GDM1 (cell line): ENCODE results near the gene TMEM250.
A peak's percentile ranks its signal among the peaks of the same experiment; 100 is the strongest.

Experiments used
- DNase-seq: peaks from one replicate; lab custom pipeline; 2025; lab: John Stamatoyannopoulos, UW

Gene TMEM250

DNA sequence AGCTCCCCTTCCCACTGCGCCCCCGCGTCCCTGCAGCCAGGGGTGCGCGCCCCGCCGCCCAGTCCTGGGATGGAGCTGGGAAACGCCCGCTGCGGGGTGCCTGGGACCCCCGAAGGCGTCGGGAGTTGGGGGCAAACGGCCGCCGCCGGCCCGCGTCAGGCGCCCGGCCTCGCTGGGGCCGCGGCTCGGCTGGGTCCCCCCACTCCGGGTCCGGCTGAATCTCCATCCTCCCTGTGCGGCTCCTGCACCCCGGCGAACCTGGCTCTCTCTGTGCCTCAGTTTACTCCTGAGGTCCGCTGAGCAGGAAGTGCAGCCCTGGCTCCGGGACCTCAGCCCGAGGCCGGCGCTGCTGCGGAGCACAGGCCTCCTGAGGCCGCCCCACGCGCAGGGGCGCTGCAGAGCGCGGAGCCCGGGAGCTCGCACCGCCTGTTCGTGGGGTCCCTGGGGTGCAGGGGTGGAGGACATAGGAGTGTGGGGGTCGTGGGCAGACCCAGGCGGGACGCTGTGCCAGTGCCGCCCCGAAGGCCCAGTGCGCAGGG is 13.9 kb upstream of the TMEM250 start:
- DNase-seq: no peak

DNA sequence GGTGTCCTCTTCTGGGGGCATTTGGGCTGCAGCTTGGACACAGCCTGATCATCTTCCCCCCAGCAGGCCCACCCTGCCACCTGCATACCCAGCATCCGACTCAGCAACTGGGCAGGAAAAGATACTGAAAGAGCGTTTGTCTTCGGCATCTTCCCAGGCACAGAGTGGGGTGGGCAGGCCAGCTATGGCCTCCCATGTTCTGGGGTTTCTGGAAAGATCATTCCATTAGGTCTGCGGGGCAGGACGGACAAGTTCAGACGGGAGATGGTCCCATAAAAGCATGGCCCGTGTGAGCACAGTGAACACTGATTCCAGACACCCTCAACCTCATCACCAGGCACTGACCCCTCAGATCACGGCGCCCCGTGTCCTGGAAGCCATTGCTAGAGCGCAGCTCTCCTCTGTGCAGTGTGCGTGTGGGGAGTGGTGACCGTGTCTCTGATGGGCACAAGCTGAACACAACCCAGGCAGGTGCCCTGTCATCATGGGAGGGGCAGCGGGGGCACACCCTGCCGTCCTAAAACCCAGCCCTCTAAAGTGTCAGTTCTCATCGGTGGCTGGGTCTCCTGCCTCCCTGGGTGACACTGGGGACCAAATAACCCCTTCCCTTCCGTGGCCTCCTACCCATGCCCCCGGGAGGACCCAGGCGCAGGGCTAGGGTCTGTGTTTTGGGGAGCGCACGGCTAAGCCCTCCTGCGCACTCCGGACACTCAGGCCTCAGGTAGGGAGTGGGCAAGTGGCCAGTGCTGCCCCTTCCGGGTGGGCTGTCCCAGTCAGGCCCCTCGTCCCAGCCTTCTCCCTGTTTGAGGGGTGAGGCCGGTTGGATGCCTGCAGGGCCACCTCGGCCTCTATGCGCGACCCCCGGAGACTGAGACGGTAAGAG is 13.2 kb upstream of the TMEM250 start:
- DNase-seq: no peak

DNA sequence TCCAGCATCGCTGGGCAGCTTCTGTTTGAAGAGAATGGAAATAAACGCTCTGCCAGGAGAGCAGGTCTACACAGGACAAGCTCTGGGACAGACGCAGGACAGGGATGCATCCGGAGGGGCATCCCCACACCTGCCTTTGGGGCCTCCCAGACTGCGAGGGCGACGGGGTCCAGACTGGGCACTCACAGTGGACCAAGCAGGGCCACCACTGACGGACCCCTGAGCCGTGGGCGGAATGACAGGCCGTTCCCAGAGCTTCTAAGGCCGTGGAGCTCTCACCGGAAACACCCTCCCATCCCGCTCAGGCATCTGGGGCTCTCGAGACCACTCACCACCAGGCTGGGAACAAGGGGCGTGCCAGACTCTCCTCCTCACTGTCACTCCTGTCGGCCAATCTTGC is 10.5 kb upstream of the TMEM250 start:
- DNase-seq: no peak

DNA sequence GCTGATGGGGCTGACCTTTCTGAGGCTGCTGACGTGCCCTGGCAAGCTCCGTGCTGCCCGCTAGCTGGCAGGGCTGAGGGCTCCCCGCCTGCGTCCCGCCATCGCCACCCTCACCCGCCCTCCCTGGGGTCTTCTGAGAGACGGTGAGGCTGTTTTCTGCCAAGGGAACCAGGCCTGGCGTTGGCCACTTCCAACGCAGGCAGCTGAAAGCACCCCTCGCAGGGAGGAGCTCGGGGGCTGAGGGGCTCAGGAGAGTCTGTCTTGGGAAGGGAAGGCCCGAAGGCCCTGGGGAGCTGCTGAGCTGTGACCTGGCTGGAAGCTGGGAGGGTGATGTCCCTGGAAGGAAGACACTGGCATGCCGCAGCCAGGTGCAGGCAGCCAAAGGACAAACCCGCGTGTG is 9.8 kb upstream of the TMEM250 start:
- DNase-seq: no peak

DNA sequence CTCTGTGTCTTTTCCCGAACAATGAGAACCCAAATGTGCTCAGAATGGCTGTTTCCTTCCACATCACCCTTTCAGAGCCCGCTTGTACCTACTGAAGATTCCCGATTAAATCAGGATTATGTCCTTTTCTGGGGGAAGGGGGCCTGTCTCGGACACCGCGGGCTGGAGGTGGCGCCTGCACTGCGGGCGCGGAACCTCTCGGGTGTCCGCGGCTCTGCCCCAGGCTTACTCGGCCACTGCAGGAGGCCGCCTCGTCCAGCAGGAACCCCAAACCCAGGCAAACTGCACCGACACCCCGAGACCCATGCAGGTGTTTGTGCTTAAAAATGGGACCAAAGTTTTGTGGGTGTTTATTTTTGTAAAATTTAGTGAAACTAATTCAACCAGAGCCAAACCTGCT is 8.6 kb upstream of the TMEM250 start:
- no peak for DNase-seq

DNA sequence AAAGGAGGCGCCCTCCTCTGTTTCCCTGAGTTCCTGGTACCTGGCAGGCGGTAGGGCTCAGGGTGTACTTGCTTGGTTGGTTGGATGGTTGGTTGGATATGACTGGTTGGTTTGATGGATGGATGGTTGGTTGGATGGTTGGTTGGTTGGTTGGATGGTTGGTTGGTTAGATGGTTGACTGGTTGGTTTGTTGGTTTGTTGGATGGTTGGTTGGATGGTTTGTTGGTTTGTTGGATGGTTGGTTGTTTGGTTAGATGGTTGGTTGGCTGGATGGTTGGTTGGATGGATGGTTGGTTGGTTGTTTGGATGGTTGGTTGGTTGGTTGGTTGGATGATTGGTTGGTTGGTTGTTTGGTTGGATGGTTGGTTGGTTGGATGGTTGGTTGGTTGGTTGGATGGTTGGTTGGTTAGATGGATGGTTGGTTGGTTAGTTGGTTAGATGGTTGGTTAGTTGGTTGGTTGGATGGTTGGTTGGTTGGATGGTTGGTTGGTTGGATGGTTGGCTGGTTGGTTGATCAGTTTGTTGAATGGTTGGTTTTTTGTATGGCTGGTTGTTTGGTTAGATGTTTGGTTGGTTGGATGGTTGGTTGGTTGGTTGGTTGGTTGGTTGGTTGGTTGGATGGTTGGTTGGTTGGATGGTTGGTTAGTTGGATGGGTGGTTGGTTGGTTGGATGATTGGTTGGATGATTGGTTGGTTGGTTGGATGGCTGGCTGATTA is 6.5 kb upstream of the TMEM250 start:
- DNase-seq: no peak

DNA sequence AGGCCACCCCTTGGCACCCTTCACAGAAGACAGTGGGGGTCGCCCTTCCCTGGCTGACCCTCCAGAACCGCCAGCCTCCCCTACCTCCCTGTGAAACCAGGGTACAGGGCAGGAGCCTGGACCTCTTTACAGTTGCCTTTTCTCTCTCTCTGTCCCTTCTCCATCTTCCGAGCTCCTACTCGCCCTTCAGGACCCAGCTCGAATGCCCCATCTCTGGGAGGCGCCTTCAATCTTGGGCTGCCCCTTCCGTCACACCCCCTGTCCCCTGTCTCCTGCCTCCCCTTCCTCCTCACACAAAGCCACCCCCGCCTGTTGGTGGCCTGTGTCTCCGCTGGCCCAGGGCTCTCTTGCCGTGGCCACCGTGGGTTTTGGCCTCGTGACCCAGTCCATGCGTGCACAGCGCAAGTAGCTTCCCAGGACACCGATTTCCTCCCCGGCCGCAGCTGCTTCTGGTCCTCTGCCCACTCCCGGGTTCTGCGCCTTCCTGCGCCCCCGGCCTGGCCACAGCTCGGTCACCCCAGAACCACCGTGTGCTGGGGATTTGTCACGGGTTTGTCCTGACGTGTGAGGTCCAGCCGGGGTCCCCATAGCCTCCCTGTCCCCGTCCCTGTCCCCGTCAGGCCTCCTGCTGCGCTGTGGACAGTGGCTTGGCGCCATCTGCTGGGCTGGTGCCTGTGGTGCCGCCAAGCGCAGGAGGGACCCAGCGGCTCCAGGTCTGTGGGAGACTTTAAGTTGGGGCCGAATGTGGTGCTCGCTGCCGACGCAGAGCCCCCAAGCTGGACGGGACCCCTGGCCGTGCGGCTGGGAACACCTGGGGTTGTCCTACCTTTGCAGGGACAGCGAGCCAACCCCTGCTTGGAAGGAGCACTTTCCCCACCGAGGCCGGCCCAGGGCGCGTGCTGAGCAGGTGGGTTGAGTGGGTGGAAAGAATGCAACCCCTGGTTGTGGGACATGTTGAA is 4.0 kb upstream of the TMEM250 start:
- peak; percentile 55 for DNase-seq

DNA sequence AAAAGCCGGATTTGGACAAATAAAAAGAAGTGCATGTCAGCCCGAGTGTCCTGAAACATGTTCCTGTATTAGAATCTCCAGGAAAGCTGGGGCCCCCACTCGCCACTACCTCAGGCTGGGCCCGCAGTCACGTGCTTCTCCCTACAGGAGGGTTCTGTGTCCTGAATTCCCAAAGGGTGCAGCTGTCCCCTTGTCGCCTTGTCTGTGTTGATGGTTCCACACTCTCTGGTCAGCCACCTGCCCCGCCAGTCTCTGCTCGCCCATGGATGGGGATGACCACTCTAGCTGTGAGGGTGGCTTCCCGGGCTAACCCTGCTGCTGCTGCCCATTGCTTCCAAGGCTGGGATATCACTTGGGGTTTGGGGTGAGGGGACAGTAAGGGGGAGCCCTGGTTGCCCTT is 3.1 kb upstream of the TMEM250 start:
- no peak for DNase-seq

DNA sequence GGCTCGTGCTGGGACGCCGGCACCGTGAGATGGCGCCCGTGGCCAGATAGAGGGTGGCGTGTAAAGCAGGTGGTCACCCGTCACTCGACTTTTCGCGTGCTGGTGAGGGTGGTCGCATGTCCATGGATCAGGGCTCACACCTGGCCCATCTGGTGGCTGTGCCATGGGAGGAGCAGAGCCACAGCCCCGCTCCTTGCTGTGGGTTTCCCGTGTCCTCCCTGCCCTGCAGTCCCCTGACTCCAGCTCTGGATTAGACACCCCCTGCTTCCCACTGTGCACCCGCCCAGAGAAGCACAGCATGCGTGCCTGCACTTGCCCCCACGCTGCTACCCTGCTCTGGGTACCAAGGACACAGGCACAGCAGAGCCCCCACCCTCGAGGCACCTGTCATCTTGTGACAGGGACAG is 1.8 kb upstream of the TMEM250 start:
- no peak for DNase-seq

DNA sequence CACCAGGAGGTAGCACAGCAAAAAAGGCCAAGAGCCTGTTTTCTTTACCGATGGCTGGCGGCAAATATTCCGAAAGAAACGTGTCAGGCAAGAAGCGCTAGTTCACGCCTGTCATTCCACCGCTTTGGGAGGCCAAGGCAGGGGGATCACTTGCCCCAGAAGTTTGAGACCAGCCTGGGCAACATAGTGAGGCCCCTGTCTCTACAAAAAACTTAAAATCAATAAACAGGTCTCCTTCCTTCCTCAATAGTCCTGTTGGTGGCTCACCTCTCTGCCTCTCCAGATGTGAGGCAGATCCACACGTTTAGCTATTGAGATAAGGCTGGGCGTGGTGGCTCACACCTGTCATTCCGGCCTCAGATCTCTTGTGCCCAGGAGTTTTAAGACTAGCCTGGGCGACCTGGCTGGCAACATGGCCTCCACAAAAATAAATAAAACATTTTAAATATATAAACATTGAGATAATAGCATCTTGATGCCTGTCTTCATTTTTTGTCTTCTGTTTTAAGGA is 1.3 kb upstream of the TMEM250 start:
- no peak for DNase-seq

DNA sequence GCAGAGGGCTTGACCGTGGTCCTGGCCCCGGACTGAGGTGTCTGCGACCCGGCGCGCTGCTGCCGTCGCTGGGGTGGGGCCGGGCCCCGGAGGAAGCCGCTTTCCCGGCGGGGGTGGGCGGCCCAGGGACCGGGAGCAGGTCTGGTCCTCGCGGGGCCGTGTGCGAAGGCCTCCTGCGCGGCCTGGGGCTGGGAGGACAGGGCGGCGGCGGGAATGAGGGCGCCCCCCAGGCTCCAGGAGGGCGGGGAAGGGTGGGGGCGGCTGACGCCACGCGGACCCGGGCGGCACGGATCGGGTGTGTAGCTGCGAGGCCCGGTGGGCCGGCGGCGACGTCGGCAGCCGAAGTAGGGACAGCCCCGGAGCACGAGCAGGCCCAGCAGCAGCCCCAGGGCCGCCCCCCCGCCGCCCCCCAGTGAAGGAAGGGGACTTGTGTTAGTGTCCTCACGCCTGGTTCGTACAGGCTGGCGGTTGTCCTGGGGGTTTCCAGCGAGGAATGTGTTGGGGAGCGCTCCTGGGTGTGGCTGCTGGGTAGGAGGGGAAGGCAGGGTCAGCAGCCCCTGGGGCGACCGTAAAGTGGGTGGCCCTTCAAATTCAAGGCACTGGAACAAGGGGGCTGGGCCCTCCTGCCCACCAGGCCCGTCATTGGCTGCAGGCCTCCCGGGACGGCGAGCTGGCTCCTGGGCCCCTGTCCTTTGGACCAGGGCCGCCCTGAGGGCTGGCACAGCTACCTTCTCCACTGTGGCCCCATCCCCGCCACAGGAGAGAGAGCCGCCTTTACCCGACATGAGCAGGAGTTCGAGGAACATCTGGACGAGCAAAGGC is 597 bp upstream of the TMEM250 start:
- DNase-seq: no peak

DNA sequence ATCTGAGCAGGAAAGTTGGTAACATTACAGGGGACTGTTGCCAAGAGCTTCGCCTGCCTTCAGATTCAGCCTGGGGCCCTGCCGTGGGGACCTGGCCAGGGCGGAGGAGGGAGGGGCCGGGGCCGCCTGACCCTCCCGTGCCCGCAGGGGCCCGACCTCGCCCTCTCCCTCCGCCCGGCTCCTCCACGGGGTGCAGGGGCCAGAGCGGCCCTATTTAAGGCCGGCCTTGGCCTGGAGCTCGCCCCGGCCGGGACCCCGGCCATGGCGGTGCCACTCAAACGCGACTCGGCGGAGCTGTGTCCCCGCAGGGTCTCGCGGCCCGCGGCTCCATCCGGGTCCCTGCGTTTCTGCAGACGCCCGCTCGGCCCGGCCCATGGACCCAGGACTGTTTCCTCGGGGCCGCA is 757 bp downstream of the TMEM250 start:
- DNase-seq: no peak

DNA sequence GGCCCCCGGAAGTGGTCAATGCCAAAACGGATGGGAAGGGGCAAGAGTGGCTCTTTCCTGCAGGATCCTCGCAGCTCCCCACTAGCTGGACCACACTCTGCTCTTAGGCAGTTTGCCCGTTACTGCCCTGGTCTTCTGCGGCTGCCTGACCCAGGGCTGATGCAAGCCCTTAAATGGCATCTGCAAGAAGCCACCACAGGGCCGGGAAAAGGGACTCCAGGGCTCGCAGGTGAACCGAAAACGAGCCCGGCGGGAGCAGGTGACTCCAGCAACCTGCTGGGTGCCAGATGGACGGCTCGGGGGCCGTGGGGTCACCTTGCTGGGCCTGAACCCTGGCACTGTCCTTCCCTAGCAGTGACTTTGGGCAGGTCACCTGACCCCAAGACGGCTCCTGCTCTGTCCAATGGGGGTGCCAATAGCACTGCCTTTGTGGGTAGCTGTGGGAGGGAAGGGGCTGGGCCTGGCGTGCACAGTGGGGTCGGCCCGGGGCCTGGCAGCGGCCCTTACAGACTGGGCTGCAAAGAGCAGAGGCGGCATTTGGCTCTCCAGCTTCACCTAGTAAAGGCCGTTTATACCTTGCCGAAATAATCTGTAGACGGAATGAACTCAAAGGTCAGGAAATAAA is 1.3 kb downstream of the TMEM250 start:
- DNase-seq: no peak

DNA sequence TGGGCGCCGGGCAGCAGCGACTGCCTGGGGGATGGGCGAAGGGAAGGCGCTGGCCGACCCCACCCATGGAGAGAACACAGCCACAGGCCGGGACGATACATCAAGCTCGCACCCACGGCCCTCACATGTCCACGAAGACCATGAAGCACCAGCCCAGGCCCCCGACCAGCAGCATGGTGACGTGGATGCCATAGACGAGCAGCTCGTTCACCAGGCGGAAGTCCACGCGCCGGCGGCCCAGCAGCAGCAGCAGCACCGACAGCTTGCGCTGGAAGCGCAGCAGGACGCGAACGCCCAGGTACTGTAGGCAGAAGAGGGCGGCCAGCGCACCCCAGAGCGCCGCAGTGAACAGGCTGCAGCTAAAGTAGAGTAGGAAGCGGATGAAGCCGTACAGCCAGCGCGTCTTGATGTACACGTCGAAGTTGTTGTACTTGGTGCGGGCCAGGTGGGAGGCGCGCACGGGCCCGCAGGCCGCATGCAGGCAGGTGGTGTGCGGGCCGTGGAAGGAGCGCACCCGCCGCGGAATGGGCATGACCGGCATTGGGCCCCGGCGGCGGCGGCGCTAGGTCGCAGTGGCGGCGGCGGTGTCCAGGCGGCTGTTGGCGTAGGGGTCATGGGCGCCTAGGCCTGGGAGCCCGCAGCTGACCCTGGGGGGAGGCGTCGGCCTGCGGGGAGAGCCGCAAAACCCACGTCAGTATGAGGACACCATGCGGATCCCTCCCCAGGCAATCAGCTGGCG is 2.1 kb downstream of the TMEM250 start:
- DNase-seq: no peak

DNA sequence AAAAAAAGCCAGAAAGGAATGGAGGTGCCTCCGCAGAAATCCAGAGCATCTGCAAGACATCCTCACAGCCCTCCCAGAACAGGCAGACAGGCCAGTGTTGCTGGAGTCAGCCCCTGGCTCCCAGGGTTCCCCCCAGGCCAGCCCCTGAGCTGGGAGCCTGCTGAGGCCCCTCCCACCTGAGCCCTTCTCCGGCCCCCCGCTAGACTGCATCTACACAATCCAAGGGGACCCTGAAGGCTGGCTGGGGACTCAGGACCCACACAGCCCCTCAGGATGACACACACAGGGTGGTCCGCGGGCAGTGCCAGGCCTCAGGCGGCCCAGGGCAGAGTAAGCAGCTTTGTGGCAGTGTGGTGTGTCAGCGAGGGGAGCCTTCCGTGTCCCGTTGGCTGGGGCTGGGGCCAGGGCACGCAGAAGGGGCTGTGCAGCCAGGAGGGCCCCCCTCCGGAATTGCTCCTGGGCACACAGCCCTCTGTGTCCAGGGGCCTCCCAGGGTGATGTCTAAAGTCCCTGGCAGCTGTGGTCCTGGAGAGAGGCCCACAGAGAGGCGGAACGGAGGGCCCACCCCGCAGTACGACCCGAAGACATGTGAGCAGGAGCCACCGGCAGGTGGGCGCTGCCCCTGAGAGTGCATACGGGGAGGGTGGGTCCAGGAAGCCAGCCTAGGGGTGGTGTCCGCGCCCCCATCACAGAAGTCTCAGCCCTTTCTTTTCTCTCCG is 2.9 kb downstream of the TMEM250 start:
- DNase-seq: no peak

DNA sequence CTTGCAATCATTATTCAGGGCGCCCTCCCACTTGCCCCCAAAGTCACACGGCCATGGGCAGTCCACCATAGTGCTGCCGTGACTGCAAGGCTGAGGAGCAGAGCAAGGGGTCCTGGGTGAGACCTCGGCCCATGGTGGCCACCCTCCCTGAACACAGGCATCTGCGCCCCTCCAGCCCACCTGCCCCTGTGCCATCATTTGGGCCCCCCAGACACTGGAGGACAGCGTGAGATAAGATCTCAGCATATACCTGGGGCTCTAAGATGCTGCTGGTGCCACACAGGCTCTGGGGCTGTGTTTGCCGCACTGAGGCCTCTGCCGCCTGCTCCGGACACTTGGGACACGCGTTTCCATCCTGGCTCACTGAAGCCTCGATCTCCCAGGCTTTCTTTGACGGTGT is 3.5 kb downstream of the TMEM250 start:
- DNase-seq: no peak

DNA sequence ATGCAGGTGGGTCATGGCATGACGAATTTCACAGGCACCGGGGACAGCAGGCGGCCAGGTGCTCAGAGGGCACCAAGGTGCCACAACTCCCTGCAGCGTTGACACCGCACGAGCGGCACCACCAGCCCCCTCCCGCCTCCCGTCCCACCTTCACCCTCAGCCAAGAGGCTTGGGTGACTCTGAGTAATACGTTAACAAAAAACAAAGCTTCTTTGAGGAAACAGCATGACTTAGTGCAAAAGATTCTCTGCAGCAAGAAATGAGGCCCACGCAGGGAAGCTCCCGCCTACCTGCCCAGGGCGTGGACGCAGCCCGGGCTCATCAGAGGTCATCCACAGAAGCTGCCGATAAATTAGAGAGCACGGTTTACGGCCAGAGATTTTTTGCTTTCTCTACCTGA is 4.1 kb downstream of the TMEM250 start:
- no peak for DNase-seq

DNA sequence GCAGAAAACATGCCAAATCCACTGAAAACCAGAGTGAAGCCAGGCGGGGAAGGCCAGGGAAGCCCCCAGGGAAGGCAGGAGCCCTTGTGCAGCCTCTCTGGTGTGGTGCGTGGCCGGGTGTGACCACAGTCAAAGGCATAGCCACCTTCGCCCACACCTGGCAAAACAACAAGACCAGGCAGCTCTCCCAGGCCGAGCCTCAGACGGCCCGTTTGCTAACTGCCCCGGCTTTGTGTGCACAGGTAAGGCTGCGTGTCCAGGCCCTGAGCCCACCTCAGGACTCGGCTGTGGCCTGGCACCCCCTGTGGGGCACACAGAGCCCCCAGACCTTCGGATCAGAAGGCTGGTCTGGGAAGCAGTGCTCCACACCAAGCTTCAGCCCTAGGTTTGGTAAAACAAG is 6.1 kb downstream of the TMEM250 start:
- no peak for DNase-seq

DNA sequence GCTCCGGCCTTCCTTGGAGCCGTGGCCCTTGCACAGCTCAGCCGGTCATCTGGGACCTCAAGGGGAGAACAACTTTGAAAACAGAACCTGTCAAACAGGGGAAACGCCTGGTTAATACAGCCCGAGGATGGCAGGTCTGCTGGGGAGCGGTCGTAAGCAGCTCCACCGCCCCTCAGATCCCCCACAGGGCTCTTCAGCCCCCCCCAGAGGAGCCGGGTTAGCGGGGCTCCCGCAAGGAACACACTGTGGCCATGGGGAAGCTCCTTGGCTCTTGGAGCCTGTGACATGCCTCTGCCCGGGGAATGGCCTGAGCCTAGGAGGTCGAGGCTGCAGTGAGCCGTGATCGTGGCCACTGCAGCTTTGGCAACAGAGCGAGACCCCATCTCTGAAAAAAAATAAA is 6.8 kb downstream of the TMEM250 start:
- no peak for DNase-seq
